Body of pancreas (tissue), 4 donors: ENCODE results near the gene BANF2.

Experiments
- CTCF ChIP-seq, 7 experiments: fragments of 450-650 bp in 4 of 7; fragments of 200-600 bp in 3 of 7; sonication (generic) in 3 of 7; IDR thresholded peaks; one replicate each; pipeline ENCODE4 v1.5.1; 2016 to 2019; ENCODE audit warnings: antibody characterized with exemption in 7 of 7
- POLR2A ChIP-seq, 3 donors: fragments of 450-650 bp; IDR thresholded peaks; one replicate each; pipeline ENCODE4 v1.6.1; 2016; ENCODE audit warnings: antibody characterized with exemption in 3 of 3, mild to moderate bottlenecking in 2 of 3

DNA sequence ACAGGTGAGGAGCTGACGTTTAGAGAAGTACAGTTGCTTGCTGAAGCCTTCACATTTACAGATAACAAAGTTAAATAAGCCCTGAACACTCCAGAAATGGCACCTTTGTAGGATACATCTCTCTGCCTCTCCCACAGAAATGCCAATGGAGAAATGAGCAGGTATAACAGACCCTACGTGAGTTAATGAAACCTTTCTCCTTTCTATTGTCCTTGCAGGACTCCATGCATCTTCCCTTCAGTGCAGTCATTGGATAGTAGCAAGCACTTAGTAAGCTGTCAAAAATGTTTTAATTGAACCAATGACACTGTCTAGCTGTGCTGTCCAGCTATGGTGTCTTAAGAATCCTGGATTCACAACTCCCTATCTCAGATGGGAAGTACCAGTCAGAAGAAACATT lies 9.6 kb upstream of the BANF2 start:
- TF ChIP-seq CTCF (IDR thresholded peaks at IDR 0.05) (no peak), POLR2A (IDR thresholded peaks at IDR 0.05) (no peak)
